ENCODE data around the gene CERS2. TPM values are rescaled to one million over a fixed set of nuclear protein-coding genes. Genes with fewer than 3 reads are reported as not detected.

CERS2 gene
- total and polyA plus RNA-seq, 4 donors = 212 to 346 (median 278) TPM

GRCh38 chr1:150925080-150925479, 49.6 kb downstream of the CERS2 start:
- Histone ChIP-seq H3K4me3 (ENCODE audit: low read depth in 1 of 3, low read length in 3 of 3) (peak overlapping the region in 2 of 3 donors; percentile 17 to 94), H3K9ac (ENCODE audit: low read depth in 1 of 2, low read length in 2 of 2) (no peak overlapping the region)
- WGBS = 65% methylated on average over 23 of the region's 23 CpGs

GRCh38 chr1:150922519-150922975, 52.1 kb downstream of the CERS2 start:
- no peak for TF ChIP-seq HNF4G (IDR thresholded peaks at IDR 0.05)
- no peak for TF ChIP-seq FOXA2 (IDR thresholded peaks at IDR 0.05)
- TF ChIP-seq NR2F2 (IDR thresholded peaks at IDR 0.05) = no peak
- TF ChIP-seq CTCF (IDR thresholded peaks at IDR 0.05; ENCODE audit: low read depth, low read length, missing input control) = peak; percentile 73
- no peak for TF ChIP-seq ATF3 (IDR thresholded peaks at IDR 0.05)
- TF ChIP-seq RXRA (IDR thresholded peaks at IDR 0.05) = peak; percentile 19 to 23
- TF ChIP-seq SP1 (IDR thresholded peaks at IDR 0.05) = no peak
- TF ChIP-seq HNF4A (conservative IDR thresholded peaks at IDR 0.05) = peak in 1 of 2 donors; percentile 41
- TF ChIP-seq FOXA1 (IDR thresholded peaks at IDR 0.05) = no peak
- no peak for TF ChIP-seq ZBTB33 (IDR thresholded peaks at IDR 0.05)
- TF ChIP-seq GABPA (IDR thresholded peaks at IDR 0.05 in 1 of 2, conservative IDR thresholded peaks at IDR 0.05 in 1 of 2) = no peak
- no peak for TF ChIP-seq TAF1 (conservative IDR thresholded peaks at IDR 0.05)
- no peak for TF ChIP-seq YY1 (IDR thresholded peaks at IDR 0.05)
- TF ChIP-seq MAX (IDR thresholded peaks at IDR 0.05) = no peak
- TF ChIP-seq JUND (IDR thresholded peaks at IDR 0.05) = no peak
- no peak for TF ChIP-seq REST (IDR thresholded peaks at IDR 0.05)
- no peak for TF ChIP-seq EGR1 (IDR thresholded peaks at IDR 0.05; ENCODE audit: low read depth in 2 of 2)
- TF ChIP-seq RAD21 (IDR thresholded peaks at IDR 0.05) = peak; percentile 91 to 95

More at GRCh38 chr1:150925080-150925479, 49.6 kb downstream of the CERS2 start:
- Histone ChIP-seq H3K9me3 (ENCODE audit: control insufficient read depth in 4 of 4, low read length in 3 of 4) (no peaks in the 10 kb centered on the region), H3K27me3 (ENCODE audit: control insufficient read depth in 4 of 4, insufficient read depth in 4 of 4, low read length in 3 of 4) (no peaks in the 10 kb centered on the region), H3K4me1 (ENCODE audit: control insufficient read depth in 4 of 4, insufficient read depth in 4 of 4, low read length in 3 of 4) (peaks cover 3 to 15% (median 12%) of the 10 kb centered on the region in 4 donors), H3K27ac (ENCODE audit: low read depth in 1 of 2, low read length in 2 of 2) (peak overlapping the region; percentile 6 to 12), H3K36me3 (ENCODE audit: control insufficient read depth in 4 of 4, insufficient read depth in 3 of 4, low read depth in 1 of 4, low read length in 3 of 4) (peaks cover 7 to 16% (median 10%) of the 10 kb centered on the region in 4 donors)
- DNase-seq (ENCODE audit: low spot score) = no peak
- no peak for TF ChIP-seq NR2F2 (IDR thresholded peaks at IDR 0.05)

More at GRCh38 chr1:150922519-150922975, 52.1 kb downstream of the CERS2 start:
- DNase-seq (ENCODE audit: low spot score) = peak; percentile 69
- WGBS = 47% methylated on average over 2 of the region's 2 CpGs
- no peaks in the 10 kb centered on the region for H3K9me3 ChIP-seq (ENCODE audit: control insufficient read depth in 4 of 4, low read length in 3 of 4)
- no peaks in the 10 kb centered on the region for H3K27me3 ChIP-seq (ENCODE audit: control insufficient read depth in 4 of 4, insufficient read depth in 4 of 4, low read length in 3 of 4)
- H3K4me1 ChIP-seq (ENCODE audit: control insufficient read depth in 4 of 4, insufficient read depth in 4 of 4, low read length in 3 of 4) = peaks cover 3 to 15% (median 10%) of the 10 kb centered on the region in 4 donors
- H3K9ac ChIP-seq (ENCODE audit: low read depth in 1 of 2, low read length in 2 of 2) = no peak overlapping the region
- H3K36me3 ChIP-seq (ENCODE audit: control insufficient read depth in 4 of 4, insufficient read depth in 3 of 4, low read depth in 1 of 4, low read length in 3 of 4) = peaks cover 0 to 1% (median under 1%) of the 10 kb centered on the region in 4 donors
- H3K27ac ChIP-seq (ENCODE audit: low read depth in 1 of 2, low read length in 2 of 2) = no peak overlapping the region
- H3K4me3 ChIP-seq (ENCODE audit: low read depth in 1 of 3, low read length in 3 of 3) = no peak overlapping the region

Measured in liver (tissue), 9 donors.